GM19240 (cell line): ENCODE results near the gene ZG16B.

Experiments used
- DNase-seq: peaks from one replicate; pipeline ENCODE4 v3.0.0; 2011; ENCODE audit warnings: low spot score; ENCODE audit not compliant: insufficient read length

The ZG16B gene

DNA sequence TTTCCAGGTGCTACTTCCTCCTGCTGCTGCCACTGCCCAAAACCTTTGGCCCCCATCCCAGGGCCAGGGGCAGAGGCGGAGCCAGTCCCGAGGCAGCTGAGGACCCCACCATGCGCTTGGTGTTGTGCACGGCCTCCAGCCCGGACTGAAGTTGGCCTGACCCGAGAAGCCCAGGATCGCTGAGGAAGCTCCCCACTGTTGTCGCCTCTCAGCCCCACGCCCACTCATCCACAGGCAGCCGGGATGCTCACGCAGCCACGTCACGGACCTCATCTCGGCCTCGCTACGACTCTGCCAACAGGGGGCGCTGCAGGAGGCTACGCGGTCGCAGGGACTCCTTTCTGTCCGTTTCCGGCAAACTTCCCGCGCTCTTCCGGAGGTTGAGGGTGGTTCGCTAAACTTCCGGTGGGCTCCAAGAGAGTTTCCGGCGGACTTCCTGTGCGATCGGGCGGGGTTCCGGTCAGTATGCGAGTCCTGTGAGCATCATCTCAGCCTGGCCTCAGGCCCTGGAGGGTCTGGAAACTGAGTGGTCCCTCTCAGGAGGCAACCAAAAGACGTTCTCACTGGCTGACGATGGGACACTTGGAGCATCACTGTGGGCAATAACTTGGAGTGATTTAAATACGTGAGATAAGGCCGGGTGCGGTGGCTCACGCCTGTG lies 12.4 kb downstream of the ZG16B start:
- no peak for DNase-seq

DNA sequence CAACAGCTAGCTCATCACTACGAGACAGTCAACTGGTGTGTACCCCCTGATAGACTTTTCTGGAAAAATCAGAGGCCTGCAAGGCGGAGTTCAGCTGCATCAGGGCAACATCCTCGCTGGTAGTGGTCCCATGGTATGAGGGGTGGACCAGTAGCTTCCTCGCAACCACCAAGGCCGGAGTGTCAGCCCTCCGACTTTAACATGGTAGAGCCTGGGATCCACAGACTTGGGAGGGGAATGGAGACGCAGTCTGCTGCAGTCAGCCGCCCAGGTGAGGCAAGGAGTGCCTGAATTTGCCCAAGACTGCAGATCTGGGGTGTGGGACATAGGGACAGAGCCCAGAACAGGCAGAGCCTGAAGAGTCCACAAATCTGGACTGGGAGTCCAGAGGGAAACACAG lies 13.4 kb downstream of the ZG16B start:
- DNase-seq, result no peak

DNA sequence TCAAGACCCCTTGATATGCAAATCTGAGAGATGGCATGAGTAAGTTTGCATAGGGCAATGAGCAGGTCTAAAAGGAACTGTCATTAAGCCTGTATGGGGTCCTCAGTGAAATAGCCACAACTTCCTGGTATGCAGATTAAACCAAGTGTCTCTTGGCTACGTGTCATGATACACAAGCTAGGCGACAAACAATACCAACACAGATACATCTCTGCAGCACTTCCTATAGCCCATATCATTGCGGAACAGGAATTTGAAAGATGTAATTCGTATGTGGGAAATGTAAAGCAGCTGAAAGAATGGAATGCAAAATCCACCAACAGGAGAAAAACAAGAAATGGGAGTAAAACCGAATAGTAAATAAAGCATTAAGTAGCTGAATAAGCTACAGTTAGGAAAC lies 15.0 kb downstream of the ZG16B start:
- no peak for DNase-seq

DNA sequence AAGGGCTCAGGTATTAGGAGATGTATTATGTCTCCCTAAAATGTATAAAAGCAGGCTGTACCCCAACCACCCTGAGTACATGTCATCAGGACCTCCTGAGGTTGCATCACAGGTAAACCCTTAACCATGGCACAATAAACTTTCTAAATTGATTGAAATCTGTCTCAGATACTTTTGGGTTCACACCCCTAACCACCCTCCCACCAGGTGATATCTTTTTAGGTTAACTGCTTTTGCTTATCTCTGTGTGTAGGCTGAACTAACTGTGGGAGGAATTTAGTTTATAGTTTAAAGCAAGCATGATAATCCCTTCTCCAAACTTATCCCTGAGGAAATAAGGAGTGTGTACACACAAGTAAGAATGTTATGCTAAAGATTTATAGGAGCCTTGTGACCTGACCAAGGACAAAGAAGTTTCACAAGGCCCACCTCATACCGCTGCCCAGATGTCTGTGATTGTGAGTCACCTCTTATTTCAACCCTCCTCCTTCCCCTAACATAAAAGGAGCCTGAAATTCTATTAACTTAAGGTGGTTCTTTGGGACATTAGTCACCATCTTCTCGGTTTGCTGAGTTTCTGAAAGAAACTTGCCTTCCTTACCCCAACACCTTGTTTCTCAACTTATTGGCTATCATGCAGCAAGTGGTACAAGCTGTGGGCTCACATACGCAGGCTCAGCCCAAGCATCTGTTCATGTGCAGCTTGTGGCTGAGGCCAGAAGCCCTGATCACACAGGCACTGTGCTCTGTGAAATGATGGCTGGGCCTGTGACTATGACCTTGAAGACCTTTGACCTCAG lies 16.6 kb downstream of the ZG16B start:
- no peak for DNase-seq

DNA sequence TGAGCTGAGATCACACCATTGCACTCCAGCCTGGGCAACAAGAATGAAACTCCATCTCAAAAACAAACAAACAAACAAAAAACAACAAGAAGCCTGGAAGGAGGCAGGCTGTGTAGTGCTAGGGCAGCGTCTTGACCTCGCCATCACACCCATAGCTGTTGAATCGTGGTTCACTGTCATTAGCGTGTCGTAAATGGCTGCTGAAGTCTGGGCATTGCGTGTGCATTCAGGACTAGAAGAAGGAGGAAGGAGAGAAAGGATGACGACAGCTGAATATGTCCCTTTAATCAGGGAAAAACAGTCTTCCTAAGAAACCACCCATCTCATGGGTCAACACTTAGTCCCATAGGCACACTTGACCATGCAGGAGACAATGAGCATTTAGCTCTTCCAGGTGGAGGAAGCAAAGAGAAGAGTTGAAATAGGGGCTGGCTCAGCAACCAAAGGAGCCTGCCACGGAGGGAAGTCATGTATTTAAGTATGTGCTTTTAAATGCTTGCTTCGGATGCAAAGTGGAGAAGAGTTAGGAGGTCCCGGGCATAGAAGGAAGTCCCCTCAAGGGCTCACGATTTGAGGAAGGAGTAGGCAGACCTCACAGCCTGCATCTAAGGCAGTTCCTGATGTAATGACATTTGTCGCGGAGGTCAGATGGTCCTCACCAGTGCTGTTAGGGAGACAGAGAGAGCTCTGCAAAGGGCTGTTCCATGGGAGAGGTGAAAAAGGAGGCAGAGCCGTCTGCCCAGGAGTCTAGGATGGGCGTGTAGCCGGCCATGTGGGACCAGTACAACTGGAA lies 19.0 kb downstream of the ZG16B start:
- DNase-seq, result no peak

DNA sequence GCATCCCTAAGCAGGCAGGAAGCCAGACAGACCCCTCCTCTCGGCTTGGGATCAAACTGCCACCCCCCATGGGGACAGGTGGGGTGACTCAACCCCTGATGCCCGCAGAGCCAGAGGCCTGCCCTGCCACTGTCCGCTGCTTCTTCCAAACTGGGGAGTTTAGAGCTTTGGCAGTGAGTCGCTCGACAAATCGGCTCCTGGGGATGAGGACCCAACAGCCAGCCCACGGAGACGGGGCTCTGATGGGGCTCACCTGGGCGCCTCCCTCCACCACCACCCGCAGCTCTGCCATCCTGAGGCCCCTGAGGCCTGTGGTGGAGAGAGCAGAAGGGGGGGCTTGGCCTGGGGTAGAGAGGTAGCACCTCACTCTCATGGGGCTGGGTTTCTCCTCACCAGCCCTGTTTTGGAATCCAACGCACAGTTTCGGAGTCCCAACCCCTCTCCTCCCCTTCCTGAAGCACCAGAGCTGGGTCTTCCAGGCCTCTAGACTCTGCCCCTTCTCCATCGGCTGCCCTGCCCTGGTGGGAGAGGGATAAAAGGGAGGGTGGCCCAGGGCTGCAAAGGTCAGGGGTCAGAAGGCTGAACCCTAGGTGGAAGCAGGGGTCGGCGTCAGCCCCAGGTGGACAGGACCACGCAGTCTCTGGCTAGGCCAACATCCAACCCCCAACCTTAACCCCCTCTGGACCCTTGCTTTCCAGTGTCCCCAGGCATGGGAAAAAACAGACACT lies 22.1 kb downstream of the ZG16B start:
- DNase-seq, result no peak

DNA sequence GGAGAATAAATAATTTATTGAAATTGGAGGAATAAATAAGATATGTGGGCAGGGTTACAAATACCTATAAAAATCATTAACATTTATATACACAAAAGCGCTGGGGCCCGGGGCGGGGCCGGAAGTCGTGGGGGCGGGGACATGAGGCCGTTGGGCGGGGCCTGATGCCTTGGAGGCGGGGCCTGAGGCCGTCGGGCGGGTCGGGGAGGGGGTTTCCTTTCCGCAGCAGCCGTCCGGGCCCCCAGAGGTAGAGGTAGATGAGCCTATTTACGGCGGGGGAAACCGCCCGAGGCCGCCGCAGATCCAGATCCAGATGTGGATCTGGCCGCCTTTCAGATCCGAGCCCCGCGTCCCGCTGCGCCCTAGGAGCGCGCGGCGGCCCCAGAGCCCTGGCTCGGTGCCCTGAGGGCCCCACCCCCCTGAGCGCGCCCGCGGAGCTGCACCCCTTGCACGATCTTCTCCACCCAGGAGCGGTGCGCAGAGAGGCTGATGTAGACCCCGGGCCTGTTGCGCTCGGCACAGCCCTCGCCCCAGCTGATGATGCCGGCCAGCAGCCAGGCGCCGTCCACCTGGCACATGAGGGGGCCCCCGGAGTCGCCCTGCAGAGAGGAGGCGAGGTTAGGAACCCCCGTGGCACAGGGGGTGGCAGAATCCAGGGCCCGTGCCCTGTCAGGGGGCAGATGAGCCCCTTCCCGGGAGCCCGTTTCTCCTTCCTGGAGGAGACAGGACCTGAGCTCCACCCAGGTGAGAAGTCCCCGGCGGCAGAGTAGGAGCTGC lies 22.8 kb downstream of the ZG16B start:
- DNase-seq, result no peak

DNA sequence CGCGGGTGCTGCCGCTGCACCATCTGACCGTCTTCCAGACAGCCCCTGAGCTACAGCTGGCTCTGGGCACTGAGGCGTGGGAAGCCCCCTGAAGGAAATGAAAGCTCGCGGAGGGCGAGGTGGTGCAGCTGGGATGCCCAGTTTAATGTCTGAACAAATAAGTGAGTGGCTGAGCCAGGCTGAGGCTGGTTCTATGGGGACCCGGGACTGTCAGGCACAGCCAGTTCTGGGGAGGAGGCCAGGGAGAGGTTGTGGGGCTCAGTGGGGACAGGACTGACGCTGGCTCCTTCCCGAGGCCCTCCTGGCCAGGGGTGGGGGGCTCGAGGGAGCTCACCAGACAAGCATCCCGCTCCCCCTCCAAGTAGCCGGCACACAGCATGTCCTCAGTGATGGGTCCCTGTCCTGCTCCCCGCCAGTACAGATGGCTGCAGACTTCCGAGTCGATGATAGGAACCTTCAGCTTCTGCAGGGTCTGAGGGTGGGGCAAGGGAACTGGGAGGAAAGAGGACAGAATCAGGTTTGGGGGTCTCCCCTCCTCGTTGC lies 23.5 kb downstream of the ZG16B start:
- no peak for DNase-seq

DNA sequence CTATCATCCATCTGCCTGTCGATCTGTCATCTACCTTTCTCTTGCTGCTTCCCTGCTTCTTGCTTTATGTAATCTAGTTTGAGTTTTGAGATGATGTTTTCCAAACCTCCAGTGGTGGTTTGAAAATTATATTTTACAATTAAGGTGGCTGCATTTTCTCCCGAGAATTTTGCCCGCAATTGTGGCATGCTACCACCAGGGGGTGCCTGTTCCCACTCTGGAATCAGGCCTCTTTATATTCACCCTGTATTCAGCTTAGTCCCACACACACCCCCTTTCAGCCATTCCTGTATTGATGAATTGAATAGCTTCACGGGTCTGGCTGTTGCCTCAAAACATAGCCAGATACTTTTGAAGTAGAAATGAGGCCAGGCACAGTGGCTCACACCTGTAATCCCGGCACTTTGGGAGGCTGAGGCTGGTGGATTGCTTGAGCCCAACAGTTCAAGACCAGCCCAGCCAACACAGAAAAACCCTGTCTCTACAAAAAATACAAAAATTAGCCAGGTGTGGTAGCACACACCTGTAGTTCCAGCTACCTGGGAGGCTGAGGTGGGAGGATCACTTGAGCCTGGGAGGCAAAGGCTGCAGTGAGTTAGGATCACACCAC lies 24.7 kb downstream of the ZG16B start:
- DNase-seq, result no peak

DNA sequence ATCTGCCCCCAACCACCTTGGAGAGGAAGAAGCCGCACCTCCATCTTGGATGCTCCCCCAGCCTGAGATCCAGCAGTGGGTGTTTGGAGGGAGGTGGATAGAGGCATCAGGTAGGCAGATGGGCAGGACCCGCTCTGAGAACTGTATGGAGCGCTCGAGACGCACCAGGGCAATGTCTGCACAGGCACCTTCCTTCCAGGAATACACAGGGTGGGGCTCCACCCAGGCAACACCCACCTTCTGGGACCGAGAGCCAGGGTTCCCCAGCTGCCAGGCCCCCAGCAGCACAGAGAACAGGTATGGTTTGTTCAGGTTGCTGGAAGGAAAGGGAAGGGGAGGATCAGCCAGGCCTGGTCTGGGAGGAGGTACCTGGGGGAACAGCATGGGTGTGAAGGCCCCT lies 25.4 kb downstream of the ZG16B start:
- no peak for DNase-seq

DNA sequence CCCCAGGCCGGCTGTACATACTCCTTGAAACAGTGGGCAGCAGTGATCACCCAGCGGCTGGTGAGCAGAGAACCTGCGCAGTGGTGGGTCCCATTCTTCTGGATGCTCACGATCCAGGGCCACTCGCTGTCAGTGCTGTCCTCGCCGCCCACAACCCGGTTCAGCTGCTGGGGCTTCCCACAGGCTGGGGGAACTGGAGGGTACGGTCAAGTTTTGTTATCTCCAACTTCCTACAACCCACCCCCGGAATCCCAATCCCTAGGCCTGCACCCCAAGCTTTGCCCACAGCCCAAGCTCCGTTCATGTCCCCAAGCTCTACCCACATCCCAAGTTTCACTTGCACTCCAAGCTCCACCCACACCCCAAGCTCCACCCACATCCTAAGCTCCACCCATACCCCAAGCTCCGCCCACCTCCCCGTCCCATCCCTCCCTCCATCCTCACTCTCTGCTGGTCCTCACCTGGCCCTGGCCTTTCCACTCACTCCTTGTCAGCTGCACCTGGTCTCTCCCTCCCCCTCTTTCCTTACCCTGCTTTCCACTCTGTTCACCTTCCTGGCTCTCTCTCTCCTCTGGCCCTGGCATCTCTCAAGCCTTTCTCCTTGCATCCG lies 26.1 kb downstream of the ZG16B start:
- no peak for DNase-seq

DNA sequence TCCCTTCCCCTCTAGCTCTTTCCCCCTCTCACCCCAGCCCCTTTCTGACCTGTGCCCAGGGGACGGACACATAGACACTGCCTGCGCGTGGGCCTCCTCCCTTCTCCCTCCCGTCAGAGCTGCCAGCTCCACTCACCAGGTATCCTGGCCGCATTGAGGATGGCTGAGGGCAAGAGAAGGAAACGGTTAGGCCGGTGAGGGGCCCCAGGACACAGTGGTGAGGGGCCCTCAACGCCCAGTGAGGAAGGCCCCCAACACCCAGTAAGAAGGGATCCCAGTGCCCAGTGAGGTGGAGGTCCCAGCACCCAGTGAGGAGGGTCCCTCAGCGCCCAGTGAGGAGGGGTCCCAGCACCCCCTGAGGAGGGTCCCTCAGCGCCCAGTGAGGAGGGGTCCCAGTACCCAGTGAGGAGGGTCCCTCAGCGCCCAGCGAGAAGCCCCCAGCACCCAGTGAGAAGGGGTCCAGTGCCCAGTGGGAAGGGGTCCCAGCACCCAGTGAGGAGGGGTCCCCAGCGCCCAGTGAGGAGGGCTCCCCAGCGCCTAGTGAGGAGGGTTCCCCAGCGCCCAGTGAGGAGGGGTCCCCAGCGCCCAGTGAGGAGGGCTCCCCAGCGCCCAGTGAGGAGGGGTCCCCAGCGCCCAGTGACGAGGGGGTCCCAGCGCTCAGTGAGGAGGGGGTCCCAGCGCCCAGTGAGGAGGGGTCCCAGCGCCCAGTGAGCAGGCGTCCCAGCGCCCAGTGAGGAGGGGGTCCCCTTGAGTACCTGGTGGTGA lies 26.8 kb downstream of the ZG16B start:
- no peak for DNase-seq

DNA sequence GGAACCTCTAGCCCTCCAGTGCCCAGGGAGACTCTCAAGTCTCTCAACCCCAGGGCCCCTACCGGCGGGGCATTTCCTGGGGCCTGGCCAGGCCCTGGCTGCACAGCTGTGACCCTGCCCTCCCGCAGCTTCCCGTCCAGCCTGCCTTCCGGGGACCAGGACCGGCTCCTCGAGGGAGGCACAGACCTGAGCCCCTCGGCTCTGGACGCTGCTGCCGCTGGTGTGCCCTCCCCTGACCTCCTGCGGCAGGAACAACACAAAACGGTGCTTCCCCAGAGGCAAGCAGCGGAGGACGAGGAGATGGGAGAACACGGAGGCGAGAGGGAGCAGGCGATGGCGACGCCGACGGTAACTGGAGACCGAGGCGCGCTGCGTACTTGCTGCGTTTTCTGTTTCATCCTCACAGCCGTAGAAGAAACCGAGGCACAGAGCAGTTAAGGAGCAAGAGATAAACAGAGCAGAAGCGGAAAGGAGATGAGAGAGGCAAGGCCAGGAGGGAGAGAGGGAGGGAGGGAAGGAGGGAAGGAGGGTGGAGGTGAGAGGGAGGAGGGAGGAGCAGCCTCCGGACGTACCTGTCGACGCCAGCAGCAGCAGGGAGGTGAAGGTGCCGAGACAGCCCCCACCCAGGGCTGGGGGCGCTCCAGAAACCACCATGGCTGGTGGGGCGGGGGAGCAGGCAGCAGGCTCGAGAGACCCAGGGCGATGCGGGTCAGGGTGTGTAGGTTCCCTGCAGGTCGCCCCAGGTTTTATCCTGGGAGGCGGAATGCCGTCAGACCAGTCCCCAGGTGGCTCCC lies 27.5 kb downstream of the ZG16B start, which contains the start of gene PRSS22:
Gene PRSS22, minus strand, starts transcription at position 720 of the 794 bp plus-strand sequence. Its CDS starts 66 bp downstream, at position 654.
- DNase-seq, result no peak

DNA sequence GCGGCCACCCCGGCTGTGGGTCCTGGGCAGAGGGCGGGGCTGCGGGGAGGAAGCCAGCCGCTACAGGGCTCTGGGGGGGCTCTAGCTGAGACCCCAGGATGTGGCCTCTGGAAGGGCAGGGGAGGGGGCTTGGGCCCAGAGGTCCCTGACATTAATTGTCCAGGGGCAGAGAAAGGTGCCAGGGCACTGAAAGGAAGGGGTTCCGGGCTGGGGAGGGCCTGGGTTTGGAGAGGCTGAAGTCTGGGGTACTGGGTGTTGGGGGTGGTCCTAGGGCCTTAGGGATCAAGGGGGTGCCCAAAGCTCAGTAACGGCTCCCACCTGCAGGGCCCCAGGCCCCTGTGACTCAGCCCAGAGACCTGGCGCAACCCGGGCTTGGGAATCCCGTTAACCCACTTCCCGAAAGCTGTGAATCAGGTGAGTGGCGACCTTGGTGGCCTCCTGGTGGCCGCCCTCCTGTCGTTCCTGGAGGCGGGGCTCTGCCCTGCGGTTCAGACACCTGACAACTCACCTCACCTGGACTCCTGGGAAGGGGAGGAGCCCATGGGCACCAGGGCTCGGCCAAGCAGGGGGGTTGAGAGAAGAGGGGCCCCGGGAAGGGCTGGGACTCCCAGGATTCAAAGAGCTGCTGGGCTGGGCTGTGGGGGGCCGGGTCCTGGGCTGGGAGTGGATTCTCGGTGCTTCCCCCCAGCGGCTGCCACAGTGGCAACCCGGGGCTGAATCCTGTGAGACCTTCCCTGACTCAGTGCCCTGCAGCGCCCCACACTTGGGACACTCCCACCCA lies 28.3 kb downstream of the ZG16B start:
- DNase-seq, result no peak

DNA sequence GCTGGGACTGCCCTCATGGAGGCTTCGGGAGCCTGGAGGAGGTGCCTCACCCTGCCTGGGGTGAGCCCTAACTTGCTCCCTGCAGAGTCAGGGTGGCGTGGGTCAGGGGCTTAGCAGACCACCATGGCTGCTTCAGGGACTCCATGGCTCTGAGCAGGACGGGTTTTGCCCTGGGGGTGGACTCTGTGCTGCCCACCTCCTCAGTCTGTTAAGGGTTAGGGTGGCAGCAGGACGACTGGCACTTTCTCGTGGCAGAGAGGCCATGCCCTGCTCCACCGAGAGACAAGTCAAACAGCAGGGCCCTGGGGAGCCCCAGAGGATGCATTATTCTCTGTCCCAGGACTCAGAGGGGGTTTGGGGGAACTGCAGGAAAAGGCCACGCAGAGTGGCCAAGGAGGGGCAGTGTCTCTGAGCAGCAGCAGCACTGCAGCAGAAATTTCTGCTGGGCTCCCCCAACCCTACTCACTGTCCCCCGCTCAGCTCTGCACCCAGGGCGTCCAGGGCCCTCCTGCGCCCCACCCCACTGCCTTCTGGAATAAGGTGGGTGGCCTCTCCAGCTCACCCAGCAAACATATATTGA lies 29.7 kb downstream of the ZG16B start:
- no peak for DNase-seq

DNA sequence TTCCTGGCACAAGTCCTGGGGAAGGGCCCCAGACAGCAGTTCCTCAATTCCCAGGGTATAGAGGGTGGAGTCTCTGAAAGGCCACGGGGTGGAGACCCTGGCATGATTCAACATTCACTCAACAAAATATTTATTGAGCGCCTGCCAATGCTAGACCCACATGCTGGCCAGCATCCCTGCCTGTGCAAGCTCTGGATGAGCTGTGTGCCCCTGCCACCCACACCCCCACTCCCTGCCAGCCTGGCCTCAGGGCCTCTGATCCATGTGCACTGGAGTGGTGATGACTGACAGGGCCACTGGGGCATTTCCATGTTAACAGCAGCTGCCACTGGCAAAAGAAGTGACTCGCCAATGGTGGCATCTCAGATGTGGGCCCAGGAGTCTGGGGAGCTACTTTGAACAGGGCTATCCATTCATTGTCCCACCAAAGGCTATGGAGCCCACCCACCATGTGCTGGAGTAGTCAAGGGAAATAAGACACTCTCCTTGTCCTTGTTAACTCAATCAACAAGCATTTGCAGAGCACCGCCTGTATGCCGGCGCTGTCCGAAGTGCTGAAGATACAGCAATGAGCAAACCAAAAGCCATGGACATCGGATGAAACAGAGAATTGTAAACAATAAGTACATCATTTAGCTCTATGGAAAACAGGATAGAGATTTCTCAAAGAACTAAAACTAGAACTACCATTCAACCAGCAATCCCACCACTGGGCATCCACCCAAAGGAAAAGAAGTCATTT lies 30.9 kb downstream of the ZG16B start:
- DNase-seq, result no peak
